Measurements from ENCODE around the gene ERCC1.
"Not testable (repeated sequence)": the region's sequence is repeated elsewhere in the genome, so short reads cannot be mapped to it uniquely, and the experiment has no call there.

DNA sequence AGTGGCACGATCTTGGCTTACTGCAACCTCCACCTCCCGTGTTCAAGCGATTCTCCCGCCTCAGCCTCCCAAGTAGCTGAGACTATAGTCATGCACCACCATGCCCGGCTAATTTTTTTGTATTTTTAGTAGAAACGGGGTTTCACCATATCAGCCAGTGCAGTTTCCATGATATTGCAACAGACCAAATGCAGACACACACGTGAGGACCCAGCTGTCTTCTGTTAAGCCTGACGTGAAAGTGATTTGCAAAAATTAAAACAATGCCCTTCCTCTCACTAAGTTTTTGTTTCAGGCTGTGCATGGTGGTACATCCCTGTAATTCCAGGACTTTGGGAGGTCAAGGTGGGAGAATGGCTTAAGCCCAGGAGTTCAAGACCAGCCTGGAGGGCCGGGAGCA lies 7.3 kb upstream of the ERCC1 start:
- TF ChIP-seq CTCF (IDR thresholded peaks at IDR 0.05; ENCODE audit: low read depth, low read length, missing input control); GABPA (IDR thresholded peaks at IDR 0.05 in 1 of 2, conservative IDR thresholded peaks at IDR 0.05 in 1 of 2); RAD21 (IDR thresholded peaks at IDR 0.05); ATF3 (IDR thresholded peaks at IDR 0.05); JUND (IDR thresholded peaks at IDR 0.05); ZBTB33 (IDR thresholded peaks at IDR 0.05); YY1 (IDR thresholded peaks at IDR 0.05); SP1 (IDR thresholded peaks at IDR 0.05); TAF1 (conservative IDR thresholded peaks at IDR 0.05); EGR1 (IDR thresholded peaks at IDR 0.05; ENCODE audit: low read depth in 2 of 2); RXRA (IDR thresholded peaks at IDR 0.05); FOXA1 (IDR thresholded peaks at IDR 0.05): not testable (repeated sequence)
- TF ChIP-seq, protein P1, sequence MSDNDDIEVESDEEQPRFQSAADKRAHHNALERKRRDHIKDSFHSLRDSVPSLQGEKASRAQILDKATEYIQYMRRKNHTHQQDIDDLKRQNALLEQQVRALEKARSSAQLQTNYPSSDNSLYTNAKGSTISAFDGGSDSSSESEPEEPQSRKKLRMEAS (IDR thresholded peaks at IDR 0.05): not testable (repeated sequence)
- TF ChIP-seq, protein P2, sequence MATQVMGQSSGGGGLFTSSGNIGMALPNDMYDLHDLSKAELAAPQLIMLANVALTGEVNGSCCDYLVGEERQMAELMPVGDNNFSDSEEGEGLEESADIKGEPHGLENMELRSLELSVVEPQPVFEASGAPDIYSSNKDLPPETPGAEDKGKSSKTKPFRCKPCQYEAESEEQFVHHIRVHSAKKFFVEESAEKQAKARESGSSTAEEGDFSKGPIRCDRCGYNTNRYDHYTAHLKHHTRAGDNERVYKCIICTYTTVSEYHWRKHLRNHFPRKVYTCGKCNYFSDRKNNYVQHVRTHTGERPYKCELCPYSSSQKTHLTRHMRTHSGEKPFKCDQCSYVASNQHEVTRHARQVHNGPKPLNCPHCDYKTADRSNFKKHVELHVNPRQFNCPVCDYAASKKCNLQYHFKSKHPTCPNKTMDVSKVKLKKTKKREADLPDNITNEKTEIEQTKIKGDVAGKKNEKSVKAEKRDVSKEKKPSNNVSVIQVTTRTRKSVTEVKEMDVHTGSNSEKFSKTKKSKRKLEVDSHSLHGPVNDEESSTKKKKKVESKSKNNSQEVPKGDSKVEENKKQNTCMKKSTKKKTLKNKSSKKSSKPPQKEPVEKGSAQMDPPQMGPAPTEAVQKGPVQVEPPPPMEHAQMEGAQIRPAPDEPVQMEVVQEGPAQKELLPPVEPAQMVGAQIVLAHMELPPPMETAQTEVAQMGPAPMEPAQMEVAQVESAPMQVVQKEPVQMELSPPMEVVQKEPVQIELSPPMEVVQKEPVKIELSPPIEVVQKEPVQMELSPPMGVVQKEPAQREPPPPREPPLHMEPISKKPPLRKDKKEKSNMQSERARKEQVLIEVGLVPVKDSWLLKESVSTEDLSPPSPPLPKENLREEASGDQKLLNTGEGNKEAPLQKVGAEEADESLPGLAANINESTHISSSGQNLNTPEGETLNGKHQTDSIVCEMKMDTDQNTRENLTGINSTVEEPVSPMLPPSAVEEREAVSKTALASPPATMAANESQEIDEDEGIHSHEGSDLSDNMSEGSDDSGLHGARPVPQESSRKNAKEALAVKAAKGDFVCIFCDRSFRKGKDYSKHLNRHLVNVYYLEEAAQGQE (IDR thresholded peaks at IDR 0.05): not testable (repeated sequence)
